ENCODE measurements around the gene EVPL. TPM values are rescaled to one million over a fixed set of nuclear protein-coding genes. Genes with fewer than 3 reads are reported as not detected.

Gene EVPL
- total and polyA plus RNA-seq, 2 of the 13 experiments (the other 11 are each of a cell fraction or from before 2014, with no cell fraction given): 2.1 to 8.2 TPM

DNA sequence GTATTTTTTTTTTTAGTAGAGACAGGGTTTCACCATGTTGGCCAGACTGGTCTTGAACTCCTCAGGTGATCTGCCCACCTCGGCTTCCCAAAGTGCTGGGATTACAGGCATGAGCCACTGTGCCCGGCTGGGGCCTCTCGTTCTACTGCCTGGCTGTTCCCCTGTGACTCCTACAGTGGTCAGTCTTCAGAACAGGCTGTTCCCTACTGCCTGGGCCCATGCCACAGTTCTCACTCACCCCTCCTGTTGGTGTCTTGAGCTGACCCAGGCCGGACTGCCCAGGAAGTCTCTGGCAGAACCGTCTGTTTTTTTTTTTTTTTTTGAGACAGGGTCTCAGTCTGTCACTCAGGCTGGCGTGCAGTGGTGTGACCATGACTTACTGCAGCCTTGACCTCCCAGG is 23.2 kb downstream of the EVPL start:
- intact Hi-C loops (cut with micrococcal nuclease; ENCODE audit: unreplicated experiment): loop anchor here (1.0 kb wide), 2 partner anchors 25 kb away; partner anchors contain the start of genes ACOX1 and TEN1
- BruUV-seq (replicated peaks): no TSS peak
- TF ChIP-seq BORCS8-MEF2B (CRISPR knock-in tag; IDR thresholded peaks at IDR 0.05) (0 out of 2 replicates have a peak, but pooled peaks have one; percentile 15), ZNF782 (CRISPR knock-in tag; IDR thresholded peaks at IDR 0.05; ENCODE audit: borderline replicate concordance) (no peak), ZNF484 (CRISPR knock-in tag; IDR thresholded peaks at IDR 0.05; ENCODE audit: borderline replicate concordance, low read depth) (no peak), SMARCC2 (IDR thresholded peaks at IDR 0.05) (no peak), ATF3 (CRISPR knock-in tag; IDR thresholded peaks at IDR 0.05) (no peak), FOXA1 (IDR thresholded peaks at IDR 0.05) (no peak), FOXA1 (CRISPR knock-in tag; IDR thresholded peaks at IDR 0.05) (no peak), ZFX (CRISPR knock-in tag; IDR thresholded peaks at IDR 0.05; ENCODE audit: low read depth) (peak; percentile 1; the same call in 1 of the 2 replicates), ZNF530 (CRISPR knock-in tag; IDR thresholded peaks at IDR 0.05; ENCODE audit: low read depth) (no peak), ZNF598 (CRISPR knock-in tag; IDR thresholded peaks at IDR 0.05; ENCODE audit: borderline replicate concordance) (peak; percentile 11; the same call in 1 of the 2 replicates), SOX13 (IDR thresholded peaks at IDR 0.05) (no peak), SOX13 (CRISPR knock-in tag; conservative IDR thresholded peaks at IDR 0.05 in 1 of 2, IDR thresholded peaks at IDR 0.05 in 1 of 2) (no peak), IKZF1 (IDR thresholded peaks at IDR 0.05) (no peak), ZNF747 (CRISPR knock-in tag; IDR thresholded peaks at IDR 0.05; ENCODE audit: borderline replicate concordance) (no peak), ZNF558 (CRISPR knock-in tag; IDR thresholded peaks at IDR 0.05; ENCODE audit: borderline replicate concordance) (no peak), CBX5 (CRISPR knock-in tag; IDR thresholded peaks at IDR 0.05; ENCODE audit: borderline replicate concordance) (no peak), ZFP82 (CRISPR knock-in tag; IDR thresholded peaks at IDR 0.05; ENCODE audit: borderline replicate concordance) (0 out of 2 replicates have a peak, but pooled peaks have one; percentile 14), ISX (CRISPR knock-in tag; conservative IDR thresholded peaks at IDR 0.05) (no peak), CBX2 (IDR thresholded peaks at IDR 0.05; ENCODE audit: low read depth, low read length) (no peak), CBX2 (CRISPR knock-in tag; IDR thresholded peaks at IDR 0.05; ENCODE audit: low read depth) (no peak), ZNF501 (CRISPR knock-in tag; IDR thresholded peaks at IDR 0.05) (peak; percentile 14; the same call in 1 of the 2 replicates), ZSCAN31 (CRISPR knock-in tag; IDR thresholded peaks at IDR 0.05; ENCODE audit: low read depth) (0 out of 2 replicates have a peak, but pooled peaks have one; percentile 0)
- TF ChIP-seq, protein P1, sequence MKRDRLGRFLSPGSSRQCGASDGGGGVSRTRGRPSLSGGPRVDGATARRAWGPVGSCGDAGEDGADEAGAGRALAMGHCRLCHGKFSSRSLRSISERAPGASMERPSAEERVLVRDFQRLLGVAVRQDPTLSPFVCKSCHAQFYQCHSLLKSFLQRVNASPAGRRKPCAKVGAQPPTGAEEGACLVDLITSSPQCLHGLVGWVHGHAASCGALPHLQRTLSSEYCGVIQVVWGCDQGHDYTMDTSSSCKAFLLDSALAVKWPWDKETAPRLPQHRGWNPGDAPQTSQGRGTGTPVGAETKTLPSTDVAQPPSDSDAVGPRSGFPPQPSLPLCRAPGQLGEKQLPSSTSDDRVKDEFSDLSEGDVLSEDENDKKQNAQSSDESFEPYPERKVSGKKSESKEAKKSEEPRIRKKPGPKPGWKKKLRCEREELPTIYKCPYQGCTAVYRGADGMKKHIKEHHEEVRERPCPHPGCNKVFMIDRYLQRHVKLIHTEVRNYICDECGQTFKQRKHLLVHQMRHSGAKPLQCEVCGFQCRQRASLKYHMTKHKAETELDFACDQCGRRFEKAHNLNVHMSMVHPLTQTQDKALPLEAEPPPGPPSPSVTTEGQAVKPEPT (CRISPR knock-in tag; IDR thresholded peaks at IDR 0.05; ENCODE audit: low read depth): no peak
- TF ChIP-seq, protein P2, sequence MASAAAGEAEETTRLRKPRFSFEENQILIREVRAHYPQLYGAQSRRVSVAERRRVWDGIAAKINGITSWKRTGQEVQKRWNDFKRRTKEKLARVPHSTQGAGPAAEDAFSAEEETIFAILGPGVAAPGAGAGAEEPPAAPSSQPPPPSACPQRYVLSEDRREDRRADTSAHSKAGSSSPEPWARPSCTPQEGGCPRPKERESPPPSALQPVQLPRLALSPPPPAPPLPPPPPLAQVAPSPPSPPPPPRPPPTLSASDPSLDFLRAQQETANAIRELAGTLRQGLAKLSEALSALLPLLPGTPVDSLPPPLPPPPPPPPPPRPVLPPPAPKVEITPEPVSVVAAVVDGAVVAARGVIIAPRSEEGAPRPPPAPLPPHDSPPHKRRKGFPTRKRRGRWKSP (CRISPR knock-in tag; IDR thresholded peaks at IDR 0.05): 0 out of 2 replicates have a peak, but pooled peaks have one; percentile 3

More for the DNA sequence above, 23.2 kb downstream of the EVPL start:
- Histone ChIP-seq H3K9ac (ENCODE audit: insufficient read depth, low read depth, low read length) (peak overlapping the region; percentile 35; the same call in 1 of the 2 replicates), H3K27me3 (ENCODE audit: control insufficient read depth in 1 of 2, insufficient read depth in 2 of 2, low read length in 2 of 2) (no peaks in the 10 kb centered on the region), H3K4me2 (ENCODE audit: low read depth, low read length) (peak overlapping the region; percentile 46), H3K9me3 (ENCODE audit: low read length) (no peaks in the 10 kb centered on the region), H3K36me3 (replicated peaks in 1 of 2; ENCODE audit: control insufficient read depth in 1 of 2, insufficient read depth in 2 of 2, low read length in 2 of 2) (peaks cover 0 to 2% of the 10 kb centered on the region in 2 experiments; a peak in 1 of 5 replicates), H2AFZ (ENCODE audit: low read length) (no peak overlapping the region), H3K4me1 (ENCODE audit: insufficient read depth, low read length) (peaks cover 71% of the 10 kb centered on the region), H4K20me1 (ENCODE audit: insufficient read depth, low read length) (no peaks in the 10 kb centered on the region), H3K4me3 (replicated peaks in 1 of 3; ENCODE audit: insufficient read depth in 1 of 3, low read depth in 2 of 3, low read length in 3 of 3) (peak overlapping the region in 1 of 3 experiments; percentile 38; a peak in 1 of 6 replicates), H3K79me2 (ENCODE audit: insufficient read depth, low read length) (no peaks in the 10 kb centered on the region), H3K27ac (ENCODE audit: extremely low read length, insufficient read depth, low read length) (peak overlapping the region; percentile 83)
- ChIA-PET POLR2A (interaction anchor here (0.6 to 14.3 kb wide), 34 partner anchors 8 to 495 kb away, joined by 3 to 481 read pairs (median 5); partner anchors contain the start of genes ACOX1, EVPL, FBF1 and MRPL38), CTCF (ENCODE audit: low intra/inter-chr PET ratio, low total read pairs) (interaction anchor here (0.8 to 3.9 kb wide), 2 partner anchors 78 to 98 kb away, joined by 3 to 55 read pairs; partner anchors contain the start of gene MRPL38)
- ATAC-seq (peak; percentile 2; the same call in 1 of the 3 replicates), DNase-seq (ENCODE audit: low spot score) (no peak), FAIRE-seq (no peak)
- in situ Hi-C loops (cut with HindIII; ENCODE audit: extremely low pct_ligation_motif_present, low pct_unique_long_range_greater_than_20kb): no loop called here
- 44% methylated on average over 6 of the region's 6 CpGs for WGBS (ENCODE audit: low lambda C conversion rate)

All from HepG2 (cell line).